WTC11 (cell line): ENCODE data around the gene PDE3B. TPM values are rescaled to one million over a fixed set of nuclear protein-coding genes. Genes with fewer than 3 reads are reported as not detected.

Experiments
- ATAC-seq: fragments of 200-7000 bp; cut with Tn5 transposase; 2 replicates; pipeline ENCODE4 v1.10.0; 2021; ENCODE audit warnings: mild to moderate bottlenecking, moderate library complexity
- CTCF ChIA-PET: fragments of 300-600 bp; sonication (Branson Sonifier 250); formaldehyde crosslinking; loops from one replicate; lab custom pipeline; 2021; ENCODE audit warnings: antibody characterized with exemption; lab: Charles Lee
- POLR2A ChIA-PET: fragments of 350-600 bp; sonication (Branson Sonifier 250); formaldehyde crosslinking; loops from one replicate; lab custom pipeline; 2021; ENCODE audit warnings: antibody characterized with exemption; lab: Charles Lee
- DNase-seq: peaks from one replicate; pipeline ENCODE4 v3.0.0; 2021; ENCODE audit warnings: low spot score
- H3K27ac Mint-ChIP-seq: 2 replicates; pipeline ENCODE4 v1.8.0; 2021; ENCODE audit warnings: mixed read lengths
- H3K27me3 Mint-ChIP-seq: 2 replicates; pipeline ENCODE4 v1.8.0; 2021; ENCODE audit warnings: low read depth, mild to moderate bottlenecking, moderate library complexity, mixed read lengths
- H3K36me3 Mint-ChIP-seq: 2 replicates; pipeline ENCODE4 v1.8.0; 2021; ENCODE audit warnings: mixed read lengths
- H3K4me1 Mint-ChIP-seq: 2 replicates; pipeline ENCODE4 v1.8.0; 2022; ENCODE audit warnings: mixed read lengths
- H3K4me3 Mint-ChIP-seq: 2 replicates; pipeline ENCODE4 v1.8.0; 2021; ENCODE audit warnings: mild to moderate bottlenecking, moderate library complexity, mixed read lengths
- H3K9me3 Mint-ChIP-seq: 2 replicates; pipeline ENCODE4 v1.8.0; 2021; ENCODE audit warnings: mixed read lengths
- CBFB ChIP-seq: sonication (generic); formaldehyde crosslinking; IDR thresholded peaks from 2 replicates; pipeline ENCODE4 v1.8.1; 2022; ENCODE audit warnings: mild to moderate bottlenecking, low read depth, missing genetic modification reagents
- CREB1 ChIP-seq: sonication (generic); formaldehyde crosslinking; IDR thresholded peaks from 2 replicates; pipeline ENCODE4 v1.8.0; 2023; ENCODE audit warnings: mild to moderate bottlenecking, missing genetic modification reagents
- E2F4 ChIP-seq: sonication (generic); formaldehyde crosslinking; IDR thresholded peaks from 2 replicates; pipeline ENCODE4 v1.8.1; 2022; ENCODE audit warnings: low read depth, mild to moderate bottlenecking, moderate library complexity, missing genetic modification reagents, borderline replicate concordance
- ETV6 ChIP-seq: sonication (generic); formaldehyde crosslinking; IDR thresholded peaks from 2 replicates; pipeline ENCODE4 v1.8.1; 2022; ENCODE audit warnings: mild to moderate bottlenecking, missing genetic modification reagents
- FOXK1 ChIP-seq: sonication (generic); formaldehyde crosslinking; IDR thresholded peaks from 2 replicates; pipeline ENCODE4 v1.8.0; 2022; ENCODE audit warnings: mild to moderate bottlenecking, moderate library complexity, missing genetic modification reagents
- GABPB1 ChIP-seq: sonication (generic); formaldehyde crosslinking; IDR thresholded peaks from 2 replicates; pipeline ENCODE4 v1.8.1; 2023; ENCODE audit warnings: mild to moderate bottlenecking, missing genetic modification reagents
- IRF2 ChIP-seq: sonication (generic); formaldehyde crosslinking; IDR thresholded peaks from 2 replicates; pipeline ENCODE4 v1.8.0; 2022; ENCODE audit warnings: low read depth, missing genetic modification reagents, borderline replicate concordance
- NFATC4 ChIP-seq: fragments of 250-450 bp; sonication (Bioruptor Pico); IDR thresholded peaks from 2 replicates; pipeline ENCODE4 v1.9.0; 2021; ENCODE audit warnings: mild to moderate bottlenecking
- NFYB ChIP-seq: sonication (generic); formaldehyde crosslinking; conservative IDR thresholded peaks from 2 replicates; pipeline ENCODE4 v1.8.0; 2022; ENCODE audit warnings: low read depth, missing genetic modification reagents
- PREB ChIP-seq: sonication (generic); formaldehyde crosslinking; IDR thresholded peaks from 2 replicates; pipeline ENCODE4 v1.8.1; 2022; ENCODE audit warnings: mild to moderate bottlenecking, missing genetic modification reagents, moderate library complexity, borderline replicate concordance
- RELA ChIP-seq: sonication (generic); formaldehyde crosslinking; IDR thresholded peaks from 2 replicates; pipeline ENCODE4 v1.8.1; 2022; ENCODE audit warnings: missing genetic modification reagents, mild to moderate bottlenecking, borderline replicate concordance
- RORB ChIP-seq: fragments of 250-450 bp; sonication (Bioruptor Pico); IDR thresholded peaks from 2 replicates; pipeline ENCODE4 v1.9.0; 2021; ENCODE audit warnings: mild to moderate bottlenecking
- SP1 ChIP-seq: sonication (generic); formaldehyde crosslinking; conservative IDR thresholded peaks from 2 replicates; pipeline ENCODE4 v1.8.1; 2022; ENCODE audit warnings: missing genetic modification reagents
- TP53 ChIP-seq: sonication (generic); formaldehyde crosslinking; IDR thresholded peaks from 2 replicates; pipeline ENCODE4 v1.8.1; 2023; ENCODE audit warnings: mild to moderate bottlenecking, missing genetic modification reagents
- ZMAT4 ChIP-seq: fragments of 250-450 bp; sonication (Bioruptor Pico); IDR thresholded peaks from 2 replicates; pipeline ENCODE4 v1.9.0; 2021; ENCODE audit warnings: mild to moderate bottlenecking
- ZNF121 ChIP-seq: sonication (generic); formaldehyde crosslinking; IDR thresholded peaks from 2 replicates; pipeline ENCODE4 v1.8.0; 2023; ENCODE audit warnings: missing genetic modification reagents
- ZNF317 ChIP-seq: sonication (generic); formaldehyde crosslinking; IDR thresholded peaks from 2 replicates; pipeline ENCODE4 v1.8.1; 2023; ENCODE audit warnings: low read depth, mild to moderate bottlenecking, moderate library complexity, missing genetic modification reagents, borderline replicate concordance
- ZSCAN18 ChIP-seq: fragments of 250-450 bp; sonication (Bioruptor Pico); IDR thresholded peaks from 2 replicates; pipeline ENCODE4 v2.1.2; 2022; ENCODE audit warnings: mild to moderate bottlenecking, moderate library complexity
- total RNA-seq: library from RNA; stranded (reverse); gene quantifications from 3 replicates; pipeline ENCODE4 v1.2.3, GENCODE V29; 2021
- TF ChIP-seq, protein P1 (sequence below): sonication (generic); formaldehyde crosslinking; conservative IDR thresholded peaks from 2 replicates; pipeline ENCODE4 v1.8.1; 2022; ENCODE audit warnings: mild to moderate bottlenecking, missing genetic modification reagents
- TF ChIP-seq, protein P2 (sequence below): sonication (generic); formaldehyde crosslinking; IDR thresholded peaks from 2 replicates; pipeline ENCODE4 v1.8.0; 2023; ENCODE audit warnings: missing genetic modification reagents
- TF ChIP-seq, protein P3 (sequence below): fragments of 250-450 bp; sonication (Bioruptor Pico); conservative IDR thresholded peaks from 2 replicates; pipeline ENCODE4 v1.9.0; 2021; ENCODE audit warnings: mild to moderate bottlenecking
- TF ChIP-seq, protein P4 (sequence below): sonication (generic); formaldehyde crosslinking; IDR thresholded peaks from 2 replicates; pipeline ENCODE4 v1.8.1; 2023; ENCODE audit warnings: mild to moderate bottlenecking, missing genetic modification reagents, borderline replicate concordance

PDE3B gene
- total RNA-seq, 1 experiment from 2014 or later = 9.6 TPM

DNA sequence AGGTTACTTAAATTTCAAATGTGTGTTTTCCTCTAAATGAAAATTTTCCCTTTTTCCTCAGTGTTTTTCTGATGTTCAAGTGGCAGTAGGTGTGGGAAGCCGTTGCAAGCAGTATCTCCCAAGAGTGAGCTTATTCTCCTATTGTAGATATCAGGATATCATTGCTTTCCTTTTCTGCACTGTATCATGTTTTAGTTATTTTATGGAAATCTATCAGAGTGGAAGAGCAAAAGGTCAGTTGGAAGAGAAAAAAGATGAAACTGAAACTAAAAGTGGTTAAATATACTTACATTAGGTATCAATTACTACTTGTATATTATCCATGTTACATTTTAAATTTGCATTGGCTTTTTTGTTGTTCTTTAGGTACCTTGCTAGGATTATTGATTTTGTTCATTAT lies 57.0 kb downstream of the PDE3B start (continued):
- TF ChIP-seq, protein P1, sequence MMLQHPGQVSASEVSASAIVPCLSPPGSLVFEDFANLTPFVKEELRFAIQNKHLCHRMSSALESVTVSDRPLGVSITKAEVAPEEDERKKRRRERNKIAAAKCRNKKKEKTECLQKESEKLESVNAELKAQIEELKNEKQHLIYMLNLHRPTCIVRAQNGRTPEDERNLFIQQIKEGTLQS = no peak
- TF ChIP-seq CREB1 (CRISPR knock-in tag) (no peak), ZSCAN18 (CRISPR knock-in tag) (no peak), ZMAT4 (CRISPR knock-in tag) (no peak), SP1 (no peak)
- TF ChIP-seq, all 79 proteins: peak for 0

- POLR2A ChIA-PET = no interaction called here
- TF ChIP-seq IRF2 (no peak), NFATC4 (CRISPR knock-in tag) (no peak), ETV6 (CRISPR knock-in tag) (no peak), GABPB1 (CRISPR knock-in tag) (no peak), TP53 (CRISPR knock-in tag) (no peak), RORB (CRISPR knock-in tag) (no peak), E2F4 (CRISPR knock-in tag) (no peak), CBFB (CRISPR knock-in tag) (no peak), NFYB (no peak)
- TF ChIP-seq, protein P2, sequence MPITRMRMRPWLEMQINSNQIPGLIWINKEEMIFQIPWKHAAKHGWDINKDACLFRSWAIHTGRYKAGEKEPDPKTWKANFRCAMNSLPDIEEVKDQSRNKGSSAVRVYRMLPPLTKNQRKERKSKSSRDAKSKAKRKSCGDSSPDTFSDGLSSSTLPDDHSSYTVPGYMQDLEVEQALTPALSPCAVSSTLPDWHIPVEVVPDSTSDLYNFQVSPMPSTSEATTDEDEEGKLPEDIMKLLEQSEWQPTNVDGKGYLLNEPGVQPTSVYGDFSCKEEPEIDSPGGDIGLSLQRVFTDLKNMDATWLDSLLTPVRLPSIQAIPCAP = no peak
- TF ChIP-seq, protein P3, sequence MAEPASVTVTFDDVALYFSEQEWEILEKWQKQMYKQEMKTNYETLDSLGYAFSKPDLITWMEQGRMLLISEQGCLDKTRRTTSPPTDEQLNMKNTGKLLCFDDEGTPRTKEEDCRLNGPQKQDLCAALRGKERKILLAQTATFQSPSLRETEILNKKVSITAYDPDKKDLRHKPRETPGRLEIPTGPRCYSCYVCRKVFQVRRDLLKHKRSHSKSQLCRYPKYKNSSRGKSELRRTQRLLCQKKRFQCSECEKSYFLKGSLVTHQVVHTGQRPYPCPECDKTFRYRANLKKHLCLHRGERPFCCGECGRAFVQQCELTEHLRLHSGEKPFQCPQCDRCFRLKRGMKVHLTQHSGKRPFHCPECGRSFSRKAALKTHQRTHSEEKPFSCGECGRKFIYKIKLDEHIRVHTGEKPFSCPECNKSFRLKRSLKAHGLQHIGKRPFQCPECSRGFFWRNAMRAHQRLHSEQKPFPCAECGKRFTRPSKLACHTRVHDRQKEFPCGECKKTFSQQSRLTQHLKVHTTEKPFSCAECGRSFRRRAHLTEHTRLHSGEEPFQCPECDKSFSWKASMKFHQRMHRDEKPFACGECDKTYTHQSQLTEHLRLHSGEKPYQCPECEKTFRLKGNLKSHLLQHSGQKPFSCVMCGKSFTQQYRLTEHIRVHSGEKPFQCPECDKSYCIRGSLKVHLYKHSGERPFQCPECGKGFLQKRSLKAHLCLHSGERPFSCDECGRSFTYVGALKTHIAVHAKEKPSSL = no peak
- TF ChIP-seq, all 79 proteins: peak for 0
- Mint-ChIP-seq H3K27me3 (no peaks in the 10 kb centered on the region), H3K9me3 (peaks cover 37% of the 10 kb centered on the region), H3K4me3 (no peak overlapping the region), H3K36me3 (peaks cover 20% of the 10 kb centered on the region), H3K27ac (no peak overlapping the region), H3K4me1 (peaks cover 5% of the 10 kb centered on the region; the same call in 1 of the 2 replicates)
- ATAC-seq = no peak
- no peak for DNase-seq
- CTCF ChIA-PET = no interaction called here
Measured at GRCh38 chr11:14702760-14703159, 59.2 kb downstream of the PDE3B start.

DNA sequence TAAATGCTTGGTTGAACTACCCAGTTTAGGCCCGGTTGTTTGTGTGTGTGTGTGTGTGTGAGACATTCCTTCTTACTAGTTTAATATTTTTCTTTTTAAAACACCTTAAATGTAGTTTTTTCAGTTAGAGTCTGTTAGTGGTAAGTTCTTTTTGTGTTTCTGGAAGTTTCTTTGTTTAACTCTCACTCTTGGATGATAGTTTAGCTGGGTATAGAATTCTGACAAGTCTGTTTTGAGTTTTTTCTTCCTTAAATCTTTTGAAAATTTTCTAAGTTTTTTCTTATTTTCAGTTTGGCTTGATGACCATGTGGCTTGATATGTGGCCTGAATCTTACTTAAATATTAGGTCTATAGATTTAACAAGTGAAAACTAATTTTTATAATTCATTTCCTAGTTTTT lies 60.1 kb downstream of the PDE3B start:
- no peak overlapping the region for H3K4me3 Mint-ChIP-seq
- DNase-seq (no peak), ATAC-seq (no peak)
- POLR2A ChIA-PET = no interaction called here
- H3K27ac Mint-ChIP-seq = no peak overlapping the region
- peaks cover 42% of the 10 kb centered on the region for H3K9me3 Mint-ChIP-seq
- H3K36me3 Mint-ChIP-seq = peaks cover 20% of the 10 kb centered on the region
- peaks cover 3% of the 10 kb centered on the region; the same call in 1 of the 2 replicates for H3K4me1 Mint-ChIP-seq
- CTCF ChIA-PET = no interaction called here
- H3K27me3 Mint-ChIP-seq = no peaks in the 10 kb centered on the region
- TF ChIP-seq, protein P4, sequence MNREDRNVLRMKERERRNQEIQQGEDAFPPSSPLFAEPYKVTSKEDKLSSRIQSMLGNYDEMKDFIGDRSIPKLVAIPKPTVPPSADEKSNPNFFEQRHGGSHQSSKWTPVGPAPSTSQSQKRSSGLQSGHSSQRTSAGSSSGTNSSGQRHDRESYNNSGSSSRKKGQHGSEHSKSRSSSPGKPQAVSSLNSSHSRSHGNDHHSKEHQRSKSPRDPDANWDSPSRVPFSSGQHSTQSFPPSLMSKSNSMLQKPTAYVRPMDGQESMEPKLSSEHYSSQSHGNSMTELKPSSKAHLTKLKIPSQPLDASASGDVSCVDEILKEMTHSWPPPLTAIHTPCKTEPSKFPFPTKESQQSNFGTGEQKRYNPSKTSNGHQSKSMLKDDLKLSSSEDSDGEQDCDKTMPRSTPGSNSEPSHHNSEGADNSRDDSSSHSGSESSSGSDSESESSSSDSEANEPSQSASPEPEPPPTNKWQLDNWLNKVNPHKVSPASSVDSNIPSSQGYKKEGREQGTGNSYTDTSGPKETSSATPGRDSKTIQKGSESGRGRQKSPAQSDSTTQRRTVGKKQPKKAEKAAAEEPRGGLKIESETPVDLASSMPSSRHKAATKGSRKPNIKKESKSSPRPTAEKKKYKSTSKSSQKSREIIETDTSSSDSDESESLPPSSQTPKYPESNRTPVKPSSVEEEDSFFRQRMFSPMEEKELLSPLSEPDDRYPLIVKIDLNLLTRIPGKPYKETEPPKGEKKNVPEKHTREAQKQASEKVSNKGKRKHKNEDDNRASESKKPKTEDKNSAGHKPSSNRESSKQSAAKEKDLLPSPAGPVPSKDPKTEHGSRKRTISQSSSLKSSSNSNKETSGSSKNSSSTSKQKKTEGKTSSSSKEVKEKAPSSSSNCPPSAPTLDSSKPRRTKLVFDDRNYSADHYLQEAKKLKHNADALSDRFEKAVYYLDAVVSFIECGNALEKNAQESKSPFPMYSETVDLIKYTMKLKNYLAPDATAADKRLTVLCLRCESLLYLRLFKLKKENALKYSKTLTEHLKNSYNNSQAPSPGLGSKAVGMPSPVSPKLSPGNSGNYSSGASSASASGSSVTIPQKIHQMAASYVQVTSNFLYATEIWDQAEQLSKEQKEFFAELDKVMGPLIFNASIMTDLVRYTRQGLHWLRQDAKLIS (CRISPR knock-in tag) = no peak
- TF ChIP-seq NFATC4 (CRISPR knock-in tag) = no peak
- TF ChIP-seq ZNF121 (CRISPR knock-in tag) = no peak
- no peak for TF ChIP-seq FOXK1 (CRISPR knock-in tag)
- TF ChIP-seq RELA = no peak
- no peak for TF ChIP-seq ZNF317
- TF ChIP-seq PREB (CRISPR knock-in tag) = no peak
- TF ChIP-seq ZSCAN18 (CRISPR knock-in tag) = no peak
